GM23338 (cell line): ENCODE measurements around the gene SPATA31D4. TPM values are rescaled to one million over a fixed set of nuclear protein-coding genes. Genes with fewer than 3 reads are reported as not detected.
A peak's percentile ranks its signal among the peaks of the same experiment; 100 is the strongest.

Source experiments
- ATAC-seq: fragments of 200-7000 bp; cut with Tn5 transposase; 3 replicates; pipeline ENCODE4 v1.9.1; 2020
- DNase-seq: peaks from one replicate; pipeline ENCODE4 v3.0.0-alpha.2; 2015; ENCODE audit warnings: low spot score
- H2AFZ ChIP-seq: fragments of 200-600 bp; sonication (generic); 2 replicates; pipeline ENCODE4 v1.8.0; 2016; ENCODE audit warnings: antibody characterized with exemption, mild to moderate bottlenecking, moderate library complexity
- H3F3A ChIP-seq: fragments of 200-600 bp; sonication (generic); replicated peaks from 2 replicates; pipeline ENCODE4 v1.8.0; 2017; ENCODE audit warnings: antibody characterized with exemption, mixed run types, low read depth
- H3K27ac ChIP-seq: fragments of 200-600 bp; sonication (generic); 2 replicates; pipeline ENCODE4 v1.6.1; 2016; ENCODE audit warnings: low read depth
- H3K27me3 ChIP-seq: fragments of 200-600 bp; sonication (generic); 2 replicates; pipeline ENCODE4 v1.8.0; 2016; ENCODE audit warnings: mild to moderate bottlenecking, mixed run types, moderate library complexity; ENCODE audit not compliant: insufficient read depth
- H3K36me3 ChIP-seq: fragments of 200-600 bp; sonication (generic); 2 replicates; pipeline ENCODE4 v1.8.0; 2016; ENCODE audit warnings: mild to moderate bottlenecking; ENCODE audit not compliant: insufficient read depth
- H3K4me1 ChIP-seq: fragments of 200-600 bp; sonication (generic); 2 replicates; pipeline ENCODE4 v1.8.0; 2016; ENCODE audit warnings: mild to moderate bottlenecking, moderate library complexity; ENCODE audit not compliant: insufficient read depth
- H3K4me2 ChIP-seq: fragments of 200-600 bp; sonication (generic); 2 replicates; pipeline ENCODE4 v1.7.1; 2017; ENCODE audit warnings: mixed run types
- H3K4me3 ChIP-seq: fragments of 200-600 bp; sonication (generic); 2 replicates; pipeline ENCODE4 v1.6.1; 2016; ENCODE audit warnings: mixed run types
- H3K79me2 ChIP-seq: fragments of 200-600 bp; sonication (generic); replicated peaks from 2 replicates; pipeline ENCODE4 v1.8.0; 2017; ENCODE audit warnings: mild to moderate bottlenecking; ENCODE audit not compliant: insufficient read depth
- H3K9me2 ChIP-seq: fragments of 200-600 bp; sonication (generic); 2 replicates; pipeline ENCODE4 v1.8.0; 2017; ENCODE audit not compliant: insufficient read depth
- H4K20me1 ChIP-seq: fragments of 200-600 bp; sonication (generic); replicated peaks from 2 replicates; pipeline ENCODE4 v1.8.0; 2017; ENCODE audit warnings: mild to moderate bottlenecking; ENCODE audit not compliant: insufficient read depth
- H3K27ac Mint-ChIP-seq: 2 replicates; pipeline ENCODE4 v1.8.0; 2020; ENCODE audit warnings: inconsistent platforms, mild to moderate bottlenecking, moderate library complexity, mixed read lengths
- H3K27me3 Mint-ChIP-seq: 3 replicates; pipeline ENCODE4 v1.8.0; 2022; ENCODE audit warnings: low read depth, mild to moderate bottlenecking, moderate library complexity, mixed read lengths, inconsistent platforms; ENCODE audit not compliant: insufficient read depth, poor library complexity
- H3K36me3 Mint-ChIP-seq: 3 replicates; pipeline ENCODE4 v1.8.0; 2021; ENCODE audit warnings: low read depth, mild to moderate bottlenecking, inconsistent platforms, moderate library complexity, mixed read lengths
- H3K4me1 Mint-ChIP-seq: 3 replicates; pipeline ENCODE4 v1.8.0; 2020; ENCODE audit warnings: mild to moderate bottlenecking, inconsistent platforms, mixed read lengths
- H3K4me3 Mint-ChIP-seq: 3 replicates; pipeline ENCODE4 v1.8.0; 2021; ENCODE audit warnings: moderate library complexity, mild to moderate bottlenecking, inconsistent platforms, mixed read lengths
- H3K9me3 Mint-ChIP-seq: 3 replicates; pipeline ENCODE4 v1.8.0; 2020; ENCODE audit warnings: moderate library complexity, mild to moderate bottlenecking, inconsistent platforms, mixed read lengths
- CREB1 ChIP-seq: fragments of 250-450 bp; sonication (Bioruptor Pico); IDR thresholded peaks from 2 replicates; pipeline ENCODE4 v1.5.0; 2020; ENCODE audit warnings: low read depth, mild to moderate bottlenecking, moderate library complexity
- CTCF ChIP-seq, 2 experiments: fragments of 200-600 bp in 1 of 2; sonication (generic) in 1 of 2; conservative IDR thresholded peaks; 2 replicates each; pipeline versions ENCODE4 v1.5.1 to v1.6.1; 2016 to 2017; ENCODE audit warnings: antibody characterized with exemption in 2 of 2, low read depth in 2 of 2, mild to moderate bottlenecking in 2 of 2, moderate library complexity in 1 of 2
- EZH2 ChIP-seq: fragments of 200-600 bp; sonication (generic); IDR thresholded peaks from one replicate; pipeline ENCODE4 v1.8.0; 2017; ENCODE audit warnings: antibody characterized with exemption, mild to moderate bottlenecking, low read depth; ENCODE audit not compliant: unreplicated experiment
- EZH2phosphoT487 ChIP-seq: fragments of 200-600 bp; sonication (generic); IDR thresholded peaks from one replicate; pipeline ENCODE4 v1.8.1; 2018; ENCODE audit warnings: antibody characterized with exemption; ENCODE audit not compliant: unreplicated experiment
- REST ChIP-seq: IDR thresholded peaks from one replicate; pipeline ENCODE4 v1.6.1; 2018; ENCODE audit warnings: antibody characterized with exemption; ENCODE audit not compliant: unreplicated experiment
- STAT1 ChIP-seq: IDR thresholded peaks from one replicate; pipeline ENCODE4 v1.6.1; 2016; ENCODE audit warnings: antibody characterized with exemption; ENCODE audit not compliant: unreplicated experiment
- ZNF114 ChIP-seq: fragments of 250-450 bp; sonication (Bioruptor Pico); IDR thresholded peaks from 2 replicates; pipeline ENCODE4 v1.5.0; 2020; ENCODE audit warnings: mild to moderate bottlenecking, moderate library complexity
- polyA plus RNA-seq: library from polyadenylated mRNA; unstranded; fragments of >200 nt; fragmentation: Nextera tagmentation; extraction: Ambion mirVana; gene quantifications from 2 replicates; pipeline ENCODE4 v1.2.1, GENCODE V29; 2016
- total RNA-seq: library from RNA; depleted of rRNA; stranded (reverse); fragments of >200 nt; shearing (Covaris generic); gene quantifications from 2 replicates; pipeline ENCODE4 v1.2.3, GENCODE V29; 2014
- TF ChIP-seq, protein P1 (sequence below): fragments of 250-450 bp; sonication (Bioruptor Pico); IDR thresholded peaks from 2 replicates; pipeline ENCODE4 v1.5.0; 2020; ENCODE audit warnings: mild to moderate bottlenecking, moderate library complexity

Gene SPATA31D4
- total and polyA plus RNA-seq, 2 experiments from 2014 or later, result not detected

DNA sequence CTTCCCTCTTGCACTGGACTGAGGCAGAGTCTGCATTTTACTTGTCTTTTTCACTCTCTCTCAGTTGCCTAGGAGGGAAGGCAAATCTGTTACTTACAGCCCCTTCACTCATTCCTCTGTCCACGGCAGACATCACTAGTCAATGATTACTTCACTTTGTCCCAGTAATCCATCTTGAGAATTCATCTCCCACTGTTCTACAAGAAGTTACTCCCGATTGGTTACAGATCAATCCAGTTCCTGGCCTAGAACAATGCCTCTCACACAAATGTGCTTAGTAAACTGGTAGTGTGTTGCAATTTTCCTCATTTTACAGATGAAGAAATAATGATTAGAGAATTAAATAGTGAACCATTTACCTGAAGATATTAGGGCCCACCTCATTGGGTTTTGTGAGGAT lies 49.7 kb upstream of the SPATA31D4 start (continued):
- TF ChIP-seq EZH2phosphoT487, result no peak

DNA sequence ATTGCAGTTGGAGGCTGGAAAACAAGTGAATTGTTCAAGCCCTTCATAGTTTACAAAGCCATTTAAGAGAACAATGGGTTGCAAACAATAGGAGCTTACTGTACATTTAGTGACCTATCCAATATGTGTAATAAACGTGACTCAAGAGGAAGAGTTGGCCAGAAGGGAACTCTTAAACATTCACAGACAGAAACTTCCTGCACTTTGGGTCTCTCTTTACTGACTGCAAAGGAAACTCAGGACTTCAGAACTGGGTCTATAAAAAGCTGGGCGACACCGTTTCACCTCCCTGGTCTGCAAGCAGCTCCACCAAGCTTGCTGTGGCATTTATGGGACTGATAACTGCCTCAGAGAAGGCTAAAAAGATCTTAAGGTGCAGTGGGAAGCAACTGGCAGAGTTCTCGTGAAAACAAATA lies 48.7 kb upstream of the SPATA31D4 start:
- TF ChIP-seq STAT1 (no peak), REST (no peak)
- Mint-ChIP-seq H3K4me3 (no peak overlapping the region), H3K27ac (no peak overlapping the region), H3K36me3 (no peaks in the 10 kb centered on the region), H3K27me3 (peaks cover 2% of the 10 kb centered on the region), H3K9me3 (no peaks in the 10 kb centered on the region), H3K4me1 (no peaks in the 10 kb centered on the region)
- H3K4me1 ChIP-seq, result no peaks in the 10 kb centered on the region
- H3K27ac ChIP-seq, result 0 out of 2 replicates have a peak overlapping the region, but pooled peaks have one; percentile 18
- H2AFZ ChIP-seq, result peak overlapping the region; percentile 87; the same call in 1 of the 2 replicates
- H3K4me2 ChIP-seq, result no peak overlapping the region
- no peaks in the 10 kb centered on the region for H3K9me2 ChIP-seq
- no peaks in the 10 kb centered on the region for H3K36me3 ChIP-seq
- DNase-seq (no peak), ATAC-seq (no peak)
- H3F3A ChIP-seq, result no peaks in the 10 kb centered on the region
- no peak overlapping the region for H3K4me3 ChIP-seq
- no peaks in the 10 kb centered on the region for H3K79me2 ChIP-seq
- no peaks in the 10 kb centered on the region; the same call in 1 of the 2 replicates for H4K20me1 ChIP-seq
- no peaks in the 10 kb centered on the region for H3K27me3 ChIP-seq

DNA sequence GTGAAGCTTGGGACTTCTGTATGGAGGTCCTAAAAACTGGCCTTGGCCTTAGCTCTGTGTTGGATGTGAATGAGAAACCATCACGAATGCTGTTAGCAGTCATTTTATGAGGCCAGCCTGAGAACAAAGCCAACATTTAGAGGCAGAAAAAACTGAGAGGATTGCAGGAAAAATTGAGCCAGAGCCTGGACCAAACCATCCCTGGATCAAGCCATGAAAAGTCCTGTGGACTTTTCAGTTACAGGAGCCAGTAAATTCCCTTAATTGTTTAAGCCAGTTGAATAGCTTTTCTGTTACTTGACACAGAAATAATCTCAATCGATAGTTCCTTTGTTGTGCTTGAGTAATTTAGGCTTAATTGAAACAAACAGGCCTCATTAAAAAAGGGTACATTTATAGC lies 42.6 kb upstream of the SPATA31D4 start:
- no peak overlapping the region for H3K27ac Mint-ChIP-seq
- no peak overlapping the region for H3K4me2 ChIP-seq
- no peaks in the 10 kb centered on the region for H3K36me3 ChIP-seq
- H3K4me1 Mint-ChIP-seq, result no peaks in the 10 kb centered on the region
- DNase-seq, result no peak
- 0 out of 2 replicates have a peak, but pooled peaks cover 5% of the 10 kb centered on the region for H3K9me2 ChIP-seq
- no peak overlapping the region for H3K4me3 ChIP-seq
- no peaks in the 10 kb centered on the region for H3K4me1 ChIP-seq
- peaks cover 3% of the 10 kb centered on the region for H3K27me3 Mint-ChIP-seq
- ATAC-seq, result no peak
- no peaks in the 10 kb centered on the region; the same call in 1 of the 2 replicates for H4K20me1 ChIP-seq
- no peaks in the 10 kb centered on the region for H3K9me3 Mint-ChIP-seq
- no peaks in the 10 kb centered on the region for H3K36me3 Mint-ChIP-seq
- no peaks in the 10 kb centered on the region for H3F3A ChIP-seq
- no peaks in the 10 kb centered on the region for H3K79me2 ChIP-seq
- no peak overlapping the region for H3K4me3 Mint-ChIP-seq
- H3K27me3 ChIP-seq, result no peaks in the 10 kb centered on the region
- no peak overlapping the region for H2AFZ ChIP-seq
- no peak overlapping the region for H3K27ac ChIP-seq
- TF ChIP-seq STAT1 (no peak), EZH2 (no peak), CREB1 (CRISPR knock-in tag) (no peak), CTCF (conservative IDR thresholded peaks at IDR 0.05; ENCODE audit: low read depth in 2 of 2) (no peak), ZNF114 (no peak)
- TF ChIP-seq, protein P1, sequence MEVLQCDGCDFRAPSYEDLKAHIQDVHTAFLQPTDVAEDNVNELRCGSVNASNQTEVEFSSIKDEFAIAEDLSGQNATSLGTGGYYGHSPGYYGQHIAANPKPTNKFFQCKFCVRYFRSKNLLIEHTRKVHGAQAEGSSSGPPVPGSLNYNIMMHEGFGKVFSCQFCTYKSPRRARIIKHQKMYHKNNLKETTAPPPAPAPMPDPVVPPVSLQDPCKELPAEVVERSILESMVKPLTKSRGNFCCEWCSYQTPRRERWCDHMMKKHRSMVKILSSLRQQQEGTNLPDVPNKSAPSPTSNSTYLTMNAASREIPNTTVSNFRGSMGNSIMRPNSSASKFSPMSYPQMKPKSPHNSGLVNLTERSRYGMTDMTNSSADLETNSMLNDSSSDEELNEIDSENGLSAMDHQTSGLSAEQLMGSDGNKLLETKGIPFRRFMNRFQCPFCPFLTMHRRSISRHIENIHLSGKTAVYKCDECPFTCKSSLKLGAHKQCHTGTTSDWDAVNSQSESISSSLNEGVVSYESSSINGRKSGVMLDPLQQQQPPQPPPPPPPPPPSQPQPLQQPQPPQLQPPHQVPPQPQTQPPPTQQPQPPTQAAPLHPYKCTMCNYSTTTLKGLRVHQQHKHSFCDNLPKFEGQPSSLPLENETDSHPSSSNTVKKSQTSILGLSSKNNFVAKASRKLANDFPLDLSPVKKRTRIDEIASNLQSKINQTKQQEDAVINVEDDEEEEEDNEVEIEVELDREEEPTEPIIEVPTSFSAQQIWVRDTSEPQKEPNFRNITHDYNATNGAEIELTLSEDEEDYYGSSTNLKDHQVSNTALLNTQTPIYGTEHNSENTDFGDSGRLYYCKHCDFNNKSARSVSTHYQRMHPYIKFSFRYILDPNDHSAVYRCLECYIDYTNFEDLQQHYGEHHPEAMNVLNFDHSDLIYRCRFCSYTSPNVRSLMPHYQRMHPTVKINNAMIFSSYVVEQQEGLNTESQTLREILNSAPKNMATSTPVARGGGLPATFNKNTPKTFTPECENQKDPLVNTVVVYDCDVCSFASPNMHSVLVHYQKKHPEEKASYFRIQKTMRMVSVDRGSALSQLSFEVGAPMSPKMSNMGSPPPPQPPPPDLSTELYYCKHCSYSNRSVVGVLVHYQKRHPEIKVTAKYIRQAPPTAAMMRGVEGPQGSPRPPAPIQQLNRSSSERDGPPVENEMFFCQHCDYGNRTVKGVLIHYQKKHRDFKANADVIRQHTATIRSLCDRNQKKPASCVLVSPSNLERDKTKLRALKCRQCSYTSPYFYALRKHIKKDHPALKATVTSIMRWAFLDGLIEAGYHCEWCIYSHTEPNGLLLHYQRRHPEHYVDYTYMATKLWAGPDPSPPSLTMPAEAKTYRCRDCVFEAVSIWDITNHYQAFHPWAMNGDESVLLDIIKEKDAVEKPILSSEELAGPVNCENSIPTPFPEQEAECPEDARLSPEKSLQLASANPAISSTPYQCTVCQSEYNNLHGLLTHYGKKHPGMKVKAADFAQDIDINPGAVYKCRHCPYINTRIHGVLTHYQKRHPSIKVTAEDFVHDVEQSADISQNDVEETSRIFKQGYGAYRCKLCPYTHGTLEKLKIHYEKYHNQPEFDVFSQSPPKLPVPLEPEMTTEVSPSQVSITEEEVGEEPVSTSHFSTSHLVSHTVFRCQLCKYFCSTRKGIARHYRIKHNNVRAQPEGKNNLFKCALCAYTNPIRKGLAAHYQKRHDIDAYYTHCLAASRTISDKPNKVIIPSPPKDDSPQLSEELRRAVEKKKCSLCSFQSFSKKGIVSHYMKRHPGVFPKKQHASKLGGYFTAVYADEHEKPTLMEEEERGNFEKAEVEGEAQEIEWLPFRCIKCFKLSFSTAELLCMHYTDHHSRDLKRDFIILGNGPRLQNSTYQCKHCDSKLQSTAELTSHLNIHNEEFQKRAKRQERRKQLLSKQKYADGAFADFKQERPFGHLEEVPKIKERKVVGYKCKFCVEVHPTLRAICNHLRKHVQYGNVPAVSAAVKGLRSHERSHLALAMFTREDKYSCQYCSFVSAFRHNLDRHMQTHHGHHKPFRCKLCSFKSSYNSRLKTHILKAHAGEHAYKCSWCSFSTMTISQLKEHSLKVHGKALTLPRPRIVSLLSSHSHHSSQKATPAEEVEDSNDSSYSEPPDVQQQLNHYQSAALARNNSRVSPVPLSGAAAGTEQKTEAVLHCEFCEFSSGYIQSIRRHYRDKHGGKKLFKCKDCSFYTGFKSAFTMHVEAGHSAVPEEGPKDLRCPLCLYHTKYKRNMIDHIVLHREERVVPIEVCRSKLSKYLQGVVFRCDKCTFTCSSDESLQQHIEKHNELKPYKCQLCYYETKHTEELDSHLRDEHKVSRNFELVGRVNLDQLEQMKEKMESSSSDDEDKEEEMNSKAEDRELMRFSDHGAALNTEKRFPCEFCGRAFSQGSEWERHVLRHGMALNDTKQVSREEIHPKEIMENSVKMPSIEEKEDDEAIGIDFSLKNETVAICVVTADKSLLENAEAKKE (CRISPR knock-in tag), result no peak
